NCI-H510A (cell line): ENCODE results near the gene CSMD2.

ENCODE experiments used
- DNase-seq: peaks from one replicate; lab custom pipeline; 2025; lab: John Stamatoyannopoulos, UW

CSMD2 gene

GRCh38 chr1:33960188-33960895, 204.7 kb downstream of the CSMD2 start:
- DNase-seq = no peak

- DNase-seq = no peak
Observed at GRCh38 chr1:33957854-33958253, 207.2 kb downstream of the CSMD2 start.

- no peak for DNase-seq
Observed at GRCh38 chr1:33955096-33955495, 209.9 kb downstream of the CSMD2 start.

GRCh38 chr1:33949570-33949969, 215.5 kb downstream of the CSMD2 start:
- no peak for DNase-seq

- no peak for DNase-seq
Observed at GRCh38 chr1:33948291-33948690, 216.7 kb downstream of the CSMD2 start.

- DNase-seq = no peak
Observed at GRCh38 chr1:33946836-33947235, 218.2 kb downstream of the CSMD2 start.

GRCh38 chr1:33944846-33945245, 220.2 kb downstream of the CSMD2 start:
- DNase-seq = no peak

- no peak for DNase-seq
Observed at GRCh38 chr1:33943978-33944377, 221.1 kb downstream of the CSMD2 start.

GRCh38 chr1:33932871-33933270, 232.2 kb downstream of the CSMD2 start:
- no peak for DNase-seq

- no peak for DNase-seq
Observed at GRCh38 chr1:33931111-33931475, 233.9 kb downstream of the CSMD2 start.

GRCh38 chr1:33930346-33931110, 234.5 kb downstream of the CSMD2 start:
- peak; percentile 14 for DNase-seq

GRCh38 chr1:33928251-33928650, 236.8 kb downstream of the CSMD2 start:
- DNase-seq = no peak

GRCh38 chr1:33927721-33928120, 237.3 kb downstream of the CSMD2 start:
- no peak for DNase-seq

- DNase-seq = no peak
Observed at GRCh38 chr1:33925586-33925985, 239.4 kb downstream of the CSMD2 start.

GRCh38 chr1:33921281-33921680, 243.7 kb downstream of the CSMD2 start:
- DNase-seq = no peak

GRCh38 chr1:33918368-33918767, 246.7 kb downstream of the CSMD2 start:
- no peak for DNase-seq

GRCh38 chr1:33916786-33917185, 248.2 kb downstream of the CSMD2 start:
- no peak for DNase-seq

- DNase-seq = no peak
Observed at GRCh38 chr1:33914531-33914930, 250.5 kb downstream of the CSMD2 start.

- no peak for DNase-seq
Observed at GRCh38 chr1:33908324-33908956, 256.6 kb downstream of the CSMD2 start.

GRCh38 chr1:33906156-33906555, 258.9 kb downstream of the CSMD2 start:
- DNase-seq = no peak

- no peak for DNase-seq
Observed at GRCh38 chr1:33905241-33905640, 259.8 kb downstream of the CSMD2 start.

GRCh38 chr1:33903210-33903589, 261.8 kb downstream of the CSMD2 start:
- DNase-seq = no peak
